ENCODE measurements around the gene AP4B1. TPM values are rescaled to one million over a fixed set of nuclear protein-coding genes. Genes with fewer than 3 reads are reported as not detected.

Gene AP4B1
- total and polyA plus RNA-seq, 2 of the 13 experiments (the other 11 are each of a cell fraction or from before 2014, with no cell fraction given): 8.5 to 12.0 TPM

- TF ChIP-seq ZMAT5 (CRISPR knock-in tag; IDR thresholded peaks at IDR 0.05; ENCODE audit: borderline replicate concordance, low read depth) (no peak), HNF1B (CRISPR knock-in tag; IDR thresholded peaks at IDR 0.05) (no peak), KMT2A (CRISPR knock-in tag; IDR thresholded peaks at IDR 0.05) (0 out of 2 replicates have a peak, but pooled peaks have one; percentile 4), GATAD1 (CRISPR knock-in tag; IDR thresholded peaks at IDR 0.05) (0 out of 2 replicates have a peak, but pooled peaks have one; percentile 22), SP1 (IDR thresholded peaks at IDR 0.05) (no peak), SP1 (CRISPR knock-in tag; IDR thresholded peaks at IDR 0.05) (no peak)
Observed at GRCh38 chr1:113929750-113930498, 25.3 kb upstream of the AP4B1 start (continued).

GRCh38 chr1:113928941-113929749 is 24.5 kb upstream of the AP4B1 start, which contains the start of gene HIPK1:
HIPK1 (plus strand) TSS chr1:113929324.
- no peaks in the 10 kb centered on the region for H3K36me3 ChIP-seq (replicated peaks in 1 of 2; ENCODE audit: control insufficient read depth in 1 of 2, insufficient read depth in 2 of 2, low read length in 2 of 2)
- peak within 1 kb of the TSS; percentile 84 for H2AFZ ChIP-seq (ENCODE audit: low read length)
- H3K79me2 ChIP-seq (ENCODE audit: insufficient read depth, low read length): peaks cover 43% of the 10 kb centered on the region
- DNase-seq (ENCODE audit: low spot score) (peak; percentile 86), ATAC-seq (peak; percentile 80), FAIRE-seq (peak; percentile 73)
- in situ Hi-C loops (cut with HindIII; ENCODE audit: extremely low pct_ligation_motif_present, low pct_unique_long_range_greater_than_20kb): no loop called here
- H3K27me3 ChIP-seq (ENCODE audit: control insufficient read depth in 1 of 2, insufficient read depth in 2 of 2, low read length in 2 of 2): no peaks in the 10 kb centered on the region; a peak in 1 of 5 replicates
- peak within 1 kb of the TSS; percentile 90 to 99 (median 99) for H3K4me3 ChIP-seq (replicated peaks in 1 of 3; ENCODE audit: insufficient read depth in 1 of 3, low read depth in 2 of 3, low read length in 3 of 3)
- POLR2A ChIA-PET: interaction anchor here (0.7 to 4.4 kb wide), 13 partner anchors 9 to 170 kb away, joined by 3 to 102 read pairs (median 5); partner anchors contain the start of genes AP4B1, DCLRE1B, PHTF1 and RSBN1
- CTCF ChIA-PET (ENCODE audit: low intra/inter-chr PET ratio, low total read pairs): interaction anchor here (1.1 kb wide), 1 partner anchor 24 kb away, joined by 3 read pairs; the partner anchor contains the start of genes AP4B1 and DCLRE1B
- H4K20me1 ChIP-seq (ENCODE audit: insufficient read depth, low read length): peaks cover 17% of the 10 kb centered on the region
- intact Hi-C loops (cut with micrococcal nuclease; ENCODE audit: unreplicated experiment): loop anchor here (1.0 to 2.0 kb wide), 2 partner anchors 24 to 94 kb away; partner anchors contain the start of gene DCLRE1B
- WGBS (ENCODE audit: low lambda C conversion rate): under 1% methylated on average over 48 of the region's 61 CpGs
- peak within 1 kb of the TSS; percentile 96 for H3K9ac ChIP-seq (ENCODE audit: insufficient read depth, low read depth, low read length)
- peaks cover 54% of the 10 kb centered on the region for H3K4me1 ChIP-seq (ENCODE audit: insufficient read depth, low read length)
- H3K9me3 ChIP-seq (ENCODE audit: low read length): no peaks in the 10 kb centered on the region
- BruUV-seq (replicated peaks): no TSS peak
- H3K27ac ChIP-seq (ENCODE audit: extremely low read length, insufficient read depth, low read length): peak within 1 kb of the TSS; percentile 99
- peak within 1 kb of the TSS; percentile 85 for H3K4me2 ChIP-seq (ENCODE audit: low read depth, low read length)
- TF ChIP-seq ZNF646 (CRISPR knock-in tag; IDR thresholded peaks at IDR 0.05) (no peak; the same call in 1 of the 2 replicates), KAT7 (CRISPR knock-in tag; IDR thresholded peaks at IDR 0.05; ENCODE audit: borderline replicate concordance) (no peak), IRF9 (CRISPR knock-in tag; IDR thresholded peaks at IDR 0.05; ENCODE audit: borderline replicate concordance) (no peak), FOXA1 (IDR thresholded peaks at IDR 0.05) (0 out of 2 replicates have a peak, but pooled peaks have one; percentile 28), FOXA1 (CRISPR knock-in tag; IDR thresholded peaks at IDR 0.05) (peak; percentile 89)

All from HepG2 (cell line).